HepG2 (cell line): ENCODE measurements around the gene ADAMTS14. TPM values are rescaled to one million over a fixed set of nuclear protein-coding genes. Genes with fewer than 3 reads are reported as not detected.

ENCODE experiments used
- ATAC-seq: fragments of 200-7000 bp; cut with Tn5 transposase; 3 replicates; pipeline ENCODE4 v1.9.1; 2020; ENCODE audit warnings: mild to moderate bottlenecking, moderate library complexity
- BruUV-seq: library from RNA; stranded (reverse); fragments of 400-500 nt; replicated peaks from 2 replicates; lab custom pipeline; 2021; lab: Mats Ljungman, UMichigan
- CTCF ChIA-PET: fragments of 300-600 bp; formaldehyde crosslinking; extraction: SDS; loops from one replicate; lab custom pipeline; 2021; ENCODE audit warnings: low total read pairs, inconsistent platforms, low intra/inter-chr PET ratio; lab: Yijun Ruan, JAX
- POLR2A ChIA-PET: fragments of 350-600 bp; sonication (Branson Sonifier 250); formaldehyde crosslinking; loops from one replicate; lab custom pipeline; 2020; ENCODE audit warnings: antibody characterized with exemption, inconsistent platforms; lab: Yijun Ruan, JAX
- DNase-seq: peaks from one replicate; pipeline ENCODE4 v3.0.0-alpha.2; 2015; ENCODE audit warnings: low spot score
- FAIRE-seq: peaks from 3 replicates; lab custom pipeline; 2011; peaks lifted over from hg19 to GRCh38; lab: Jason Lieb, UNC
- H2AFZ ChIP-seq: one replicate; pipeline ENCODE4 v1.6.1; 2011; ENCODE audit warnings: low read length, inconsistent platforms
- H3K27ac ChIP-seq: fragments of 300-600 bp; 3 replicates; pipeline ENCODE4 v1.8.0; 2011; ENCODE audit warnings: mixed run types, mild to moderate bottlenecking, mixed read lengths, low read length, inconsistent platforms; ENCODE audit not compliant: insufficient read depth; ENCODE audit errors: extremely low read length
- H3K27me3 ChIP-seq, 2 experiments: fragments of 200-600 bp in 1 of 2; 2 replicates in 1 of 2; 3 replicates in 1 of 2; pipeline versions ENCODE4 v1.6.0 to v1.8.0; 2011; ENCODE audit warnings: low read length in 2 of 2, mild to moderate bottlenecking in 2 of 2, moderate library complexity in 2 of 2, inconsistent platforms in 1 of 2; ENCODE audit not compliant: insufficient read depth in 2 of 2, control insufficient read depth in 1 of 2
- H3K36me3 ChIP-seq, 2 experiments: fragments of 200-600 bp in 1 of 2; replicated peaks in 1 of 2; 2 replicates in 1 of 2; 3 replicates in 1 of 2; pipeline versions ENCODE4 v1.5.1 to v1.8.0; 2011; ENCODE audit warnings: low read length in 2 of 2, inconsistent platforms in 1 of 2; ENCODE audit not compliant: insufficient read depth in 2 of 2, control insufficient read depth in 1 of 2
- H3K4me1 ChIP-seq: 2 replicates; pipeline ENCODE4 v1.5.1; 2012; ENCODE audit warnings: low read length, inconsistent platforms; ENCODE audit not compliant: insufficient read depth
- H3K4me2 ChIP-seq: 2 replicates; pipeline ENCODE4 v1.6.0; 2011; ENCODE audit warnings: low read depth, low read length, inconsistent platforms
- H3K4me3 ChIP-seq, 3 experiments: fragments of 200-600 bp in 1 of 3; sonication (generic), shearing (Covaris generic) in 1 of 3; replicated peaks in 1 of 3; 2 replicates each; pipeline ENCODE4 v1.5.1; 2011 to 2016; ENCODE audit warnings: low read length in 3 of 3, inconsistent platforms in 2 of 3, low read depth in 2 of 3, mild to moderate bottlenecking in 2 of 3, control low read depth in 1 of 3, mixed read lengths in 1 of 3; ENCODE audit not compliant: insufficient read depth in 1 of 3
- H3K79me2 ChIP-seq: one replicate; pipeline ENCODE4 v1.6.1; 2011; ENCODE audit warnings: low read length, inconsistent platforms; ENCODE audit not compliant: insufficient read depth
- H3K9ac ChIP-seq: 2 replicates; pipeline ENCODE4 v1.6.0; 2011; ENCODE audit warnings: mild to moderate bottlenecking, low read depth, low read length, inconsistent platforms; ENCODE audit not compliant: insufficient read depth
- H3K9me3 ChIP-seq: 2 replicates; pipeline ENCODE4 v1.5.1; 2012; ENCODE audit warnings: mild to moderate bottlenecking, low read length
- H4K20me1 ChIP-seq: 2 replicates; pipeline ENCODE4 v1.6.0; 2011; ENCODE audit warnings: inconsistent platforms, mild to moderate bottlenecking, low read length, moderate library complexity; ENCODE audit not compliant: insufficient read depth
- CREB3 ChIP-seq: sonication (generic); formaldehyde crosslinking; IDR thresholded peaks from 2 replicates; pipeline ENCODE4 v1.5.0; 2020; ENCODE audit warnings: missing genetic modification reagents
- FLYWCH1 ChIP-seq: sonication (generic); formaldehyde crosslinking; IDR thresholded peaks from 2 replicates; pipeline ENCODE4 v1.8.1; 2023; ENCODE audit warnings: mild to moderate bottlenecking, missing genetic modification reagents
- GLI4 ChIP-seq: sonication (generic); formaldehyde crosslinking; IDR thresholded peaks from 2 replicates; pipeline ENCODE4 v1.5.1; 2020; ENCODE audit warnings: missing genetic modification reagents, mild to moderate bottlenecking, moderate library complexity, borderline replicate concordance
- HDAC6 ChIP-seq: fragments of 200-600 bp; sonication (generic); IDR thresholded peaks from 2 replicates; pipeline ENCODE4 v1.7.0; 2017; ENCODE audit warnings: mild to moderate bottlenecking, antibody characterized with exemption, low read length, low read depth
- HNF1A ChIP-seq, 2 experiments: sonication (generic) in 1 of 2; formaldehyde crosslinking in 1 of 2; IDR thresholded peaks; 2 replicates each; pipeline versions ENCODE4 v1.4.0 to v1.6.1; 2016 to 2020; ENCODE audit warnings: borderline replicate concordance in 1 of 2, low read depth in 1 of 2, mild to moderate bottlenecking in 1 of 2, missing genetic modification reagents in 1 of 2
- JUND ChIP-seq: sonication (generic); formaldehyde crosslinking; IDR thresholded peaks from 2 replicates; pipeline ENCODE4 v1.8.0; 2022; ENCODE audit warnings: mild to moderate bottlenecking, missing genetic modification reagents
- KLF11 ChIP-seq: IDR thresholded peaks from 2 replicates; pipeline ENCODE4 v1.6.1; 2016; ENCODE audit warnings: missing compliant biosample characterization
- MEIS1 ChIP-seq: sonication (generic); formaldehyde crosslinking; IDR thresholded peaks from 2 replicates; pipeline ENCODE4 v1.9.0; 2021; ENCODE audit warnings: mild to moderate bottlenecking, missing genetic modification reagents, moderate library complexity, borderline replicate concordance
- PRMT3 ChIP-seq: sonication (generic); formaldehyde crosslinking; IDR thresholded peaks from 2 replicates; pipeline ENCODE4 v1.8.1; 2022; ENCODE audit warnings: low read depth, mild to moderate bottlenecking, moderate library complexity, missing genetic modification reagents, borderline replicate concordance
- SAP130 ChIP-seq: IDR thresholded peaks from 2 replicates; pipeline ENCODE4 v1.6.1; 2016; ENCODE audit warnings: low read depth
- ZMAT5 ChIP-seq: sonication (generic); formaldehyde crosslinking; IDR thresholded peaks from 2 replicates; pipeline ENCODE4 v1.5.0; 2020; ENCODE audit warnings: mild to moderate bottlenecking, low read depth, missing genetic modification reagents, borderline replicate concordance
- ZNF143 ChIP-seq: sonication (generic); formaldehyde crosslinking; IDR thresholded peaks from 2 replicates; pipeline ENCODE4 v1.4.0; 2020; ENCODE audit warnings: missing genetic modification reagents
- ZNF205 ChIP-seq: IDR thresholded peaks from 2 replicates; pipeline ENCODE4 v1.6.1; 2018; ENCODE audit warnings: missing biosample characterization, missing genetic modification reagents
- ZNF260 ChIP-seq: sonication (generic); formaldehyde crosslinking; IDR thresholded peaks from 2 replicates; pipeline ENCODE4 v1.4.0; 2020; ENCODE audit warnings: missing genetic modification reagents, low read depth, mild to moderate bottlenecking, borderline replicate concordance
- WGBS: methylation state at CpG from one replicate; pipeline ENCODE4 v1.1.6; 2017; ENCODE audit warnings: low lambda C conversion rate; 5-methylcytosine and 5-hydroxymethylcytosine counted together
- in situ Hi-C: cut with HindIII; loops from 2 replicates; pipeline ENCODE4 v1.10.0; 2017; ENCODE audit warnings: low pct_unique_long_range_greater_than_20kb; ENCODE audit not compliant: extremely low pct_ligation_motif_present
- intact Hi-C: fragments of 100-400 bp; cut with micrococcal nuclease; formaldehyde crosslinking; loops from one replicate; pipeline ENCODE4 v1.10.0; 2022; ENCODE audit not compliant: unreplicated experiment
- polyA plus RNA-seq, 8 experiments: library from polyadenylated mRNA; depleted of rRNA in 3 of 8; stranded (reverse) in 7 of 8; unstranded in 1 of 8; fragments of >200 nt; fragmentation: Illumina TruSeq in 4 of 8; extraction: Trizol in 4 of 8; gene quantifications; 2 replicates each; pipeline versions ENCODE4 v1.2.1 to v1.2.3, GENCODE V29; 2011 to 2016; ENCODE audit warnings: low read depth in 4 of 8, missing spikeins in 1 of 8, mixed read lengths in 1 of 8; ENCODE audit not compliant: insufficient read depth in 1 of 8
- total RNA-seq, 5 experiments: library from RNA; depleted of rRNA; stranded (reverse); fragments of >200 nt; fragmentation: Illumina TruSeq; extraction: Trizol; gene quantifications; 2 replicates each; pipeline ENCODE4 v1.2.3, GENCODE V29; 2016; ENCODE audit warnings: low read depth in 1 of 5

The ADAMTS14 gene
- total and polyA plus RNA-seq, 2 of the 13 experiments (the other 11 are each of a cell fraction or from before 2014, with no cell fraction given), result 0.04 to 0.07 TPM

- TF ChIP-seq PRMT3 (CRISPR knock-in tag) (no peak), SAP130 (CRISPR knock-in tag) (no peak), HDAC6 (no peak)
Measured at GRCh38 chr10:70674560-70675495, 2.5 kb downstream of the ADAMTS14 start (continued).

GRCh38 chr10:70675496-70676161 lies 3.3 kb downstream of the ADAMTS14 start:
- no peaks in the 10 kb centered on the region for H3K9me3 ChIP-seq
- H3K79me2 ChIP-seq, result no peaks in the 10 kb centered on the region
- ChIA-PET POLR2A (no interaction called here), CTCF (no interaction called here)
- H3K36me3 ChIP-seq, result no peaks in the 10 kb centered on the region
- peaks cover 11% of the 10 kb centered on the region for H3K4me1 ChIP-seq
- H2AFZ ChIP-seq, result no peak overlapping the region
- in situ Hi-C loops, result no loop called here
- no peaks in the 10 kb centered on the region for H4K20me1 ChIP-seq
- DNase-seq (no peak), FAIRE-seq (no peak), ATAC-seq (no peak)
- intact Hi-C loops, result loop anchor here (10.0 kb wide), 1 partner anchor 121 kb away; no protein-coding TSS in a partner anchor
- H3K27ac ChIP-seq, result no peak overlapping the region
- no peak for TF ChIP-seq MEIS1 (CRISPR knock-in tag)
- TF ChIP-seq ZNF205 (CRISPR knock-in tag), result no peak
- no peak for TF ChIP-seq HNF1A (IDR thresholded peaks at IDR 0.05; ENCODE audit: low read depth)
- TF ChIP-seq HNF1A (CRISPR knock-in tag; IDR thresholded peaks at IDR 0.05; ENCODE audit: borderline replicate concordance), result no peak
- TF ChIP-seq GLI4 (CRISPR knock-in tag), result no peak
- no peak for TF ChIP-seq ZMAT5
- no peak for TF ChIP-seq JUND
- TF ChIP-seq FLYWCH1 (CRISPR knock-in tag), result no peak
- TF ChIP-seq ZNF143 (CRISPR knock-in tag), result no peak
- no peak for TF ChIP-seq ZNF260 (CRISPR knock-in tag)
- no peak for TF ChIP-seq KLF11 (CRISPR knock-in tag)
- no peak for TF ChIP-seq CREB3 (CRISPR knock-in tag)
- no peak overlapping the region for H3K4me2 ChIP-seq
- BruUV-seq, result no TSS peak
- H3K4me3 ChIP-seq, result no peak overlapping the region
- no peak overlapping the region for H3K9ac ChIP-seq
- 45% methylated on average over 14 of the region's 14 CpGs for WGBS
- H3K27me3 ChIP-seq, result peaks cover 2 to 21% of the 10 kb centered on the region in 2 experiments
